Astrocyte (in vitro differentiated cells and primary cell): ENCODE data around the gene DNAAF8.

Experiments
- CTCF ChIP-seq: IDR thresholded peaks from 2 replicates; pipeline ENCODE4 v1.5.1; 2011; ENCODE audit warnings: low read depth, mild to moderate bottlenecking, inconsistent platforms, low read length, moderate library complexity; ENCODE audit not compliant: insufficient read depth
- EZH2 ChIP-seq: IDR thresholded peaks from 2 replicates; pipeline ENCODE4 v1.6.1; 2012; ENCODE audit warnings: mild to moderate bottlenecking, low read length, inconsistent platforms; ENCODE audit not compliant: insufficient read depth

- no peak for TF ChIP-seq CTCF
- TF ChIP-seq EZH2: no peak
These were observed 27.9 kb downstream of the DNAAF8 start for GRCh38 chr16:4762205-4762604.
